BJ (cell line): ENCODE data around the gene RBM26. TPM values are rescaled to one million over a fixed set of nuclear protein-coding genes. Genes with fewer than 3 reads are reported as not detected.

Experiments
- CTCF ChIA-PET: fragments of 350-600 bp; formaldehyde crosslinking; extraction: SDS; loops from one replicate; lab custom pipeline; 2021; ENCODE audit warnings: antibody characterized with exemption, inconsistent platforms; lab: Yijun Ruan, JAX
- POLR2A ChIA-PET: fragments of 300-600 bp; sonication (Branson Sonifier 250); formaldehyde crosslinking; extraction: SDS; loops from one replicate; lab custom pipeline; 2021; ENCODE audit warnings: antibody characterized with exemption; lab: Charles Lee
- DNase-seq: peaks from one replicate; pipeline ENCODE4 v3.0.0-alpha.2; 2011; ENCODE audit warnings: low read depth
- H3K27me3 ChIP-seq: 2 replicates; pipeline ENCODE4 v1.6.0; 2011; ENCODE audit warnings: low read length; ENCODE audit not compliant: control insufficient read depth, insufficient read depth
- H3K36me3 ChIP-seq: 2 replicates; pipeline ENCODE4 v1.5.1; 2011; ENCODE audit warnings: low read length; ENCODE audit not compliant: control insufficient read depth, insufficient read depth
- H3K4me3 ChIP-seq: 2 replicates; pipeline ENCODE4 v1.5.1; 2011; ENCODE audit warnings: low read depth, mild to moderate bottlenecking, control low read depth, low read length
- polyA plus RNA-seq: library from polyadenylated mRNA; depleted of rRNA; stranded (reverse); fragments of >200 nt; gene quantifications from 2 replicates; pipeline ENCODE4 v1.2.3, GENCODE V29; 2011; rRNA removed
- small RNA-seq: library from RNA; depleted of rRNA; stranded (forward); fragments of <200 nt; gene quantifications from one replicate; pipeline ENCODE3, GENCODE V24; 2012; ENCODE audit warnings: low replicate concordance, low read depth; ENCODE audit not compliant: insufficient read length
- TF ChIP-seq, protein P1 (sequence below): IDR thresholded peaks from 2 replicates; pipeline ENCODE4 v1.5.1; 2011; ENCODE audit warnings: low read depth, mild to moderate bottlenecking, control low read depth, inconsistent platforms, low read length, moderate library complexity; ENCODE audit not compliant: insufficient read depth

Gene RBM26
- polyA plus RNA-seq, 1 experiment = 7.9 TPM

- TF ChIP-seq, protein P1, sequence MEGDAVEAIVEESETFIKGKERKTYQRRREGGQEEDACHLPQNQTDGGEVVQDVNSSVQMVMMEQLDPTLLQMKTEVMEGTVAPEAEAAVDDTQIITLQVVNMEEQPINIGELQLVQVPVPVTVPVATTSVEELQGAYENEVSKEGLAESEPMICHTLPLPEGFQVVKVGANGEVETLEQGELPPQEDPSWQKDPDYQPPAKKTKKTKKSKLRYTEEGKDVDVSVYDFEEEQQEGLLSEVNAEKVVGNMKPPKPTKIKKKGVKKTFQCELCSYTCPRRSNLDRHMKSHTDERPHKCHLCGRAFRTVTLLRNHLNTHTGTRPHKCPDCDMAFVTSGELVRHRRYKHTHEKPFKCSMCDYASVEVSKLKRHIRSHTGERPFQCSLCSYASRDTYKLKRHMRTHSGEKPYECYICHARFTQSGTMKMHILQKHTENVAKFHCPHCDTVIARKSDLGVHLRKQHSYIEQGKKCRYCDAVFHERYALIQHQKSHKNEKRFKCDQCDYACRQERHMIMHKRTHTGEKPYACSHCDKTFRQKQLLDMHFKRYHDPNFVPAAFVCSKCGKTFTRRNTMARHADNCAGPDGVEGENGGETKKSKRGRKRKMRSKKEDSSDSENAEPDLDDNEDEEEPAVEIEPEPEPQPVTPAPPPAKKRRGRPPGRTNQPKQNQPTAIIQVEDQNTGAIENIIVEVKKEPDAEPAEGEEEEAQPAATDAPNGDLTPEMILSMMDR = no peak
Observed at GRCh38 chr13:79270859-79271258, 135.2 kb downstream of the RBM26 start.

More at GRCh38 chr13:79270859-79271258, 135.2 kb downstream of the RBM26 start:
- no peak for DNase-seq
- Histone ChIP-seq H3K27me3 (no peaks in the 10 kb centered on the region), H3K36me3 (no peaks in the 10 kb centered on the region), H3K4me3 (no peak overlapping the region)
- ChIA-PET CTCF (interaction anchor here (0.7 kb wide), 1 partner anchor 22 kb away, joined by 3 read pairs; no protein-coding TSS in a partner anchor), POLR2A (no interaction called here)

Small RNA genes lying within 50 kb of the gene (small RNA-seq; reads per million reads assigned to genes)
- not detected for gene RNA5SP33

Other genes with a start within 250 kb of the RBM26 start
- 53.8 and 71.5 TPM in 2 replicates for gene NDFIP2, start 74.9 kb upstream of the RBM26 start, polyA plus RNA-seq